Fibroblast of mammary gland (primary cell): ENCODE measurements around the gene PGLYRP3.
A peak's percentile ranks its signal among the peaks of the same experiment; 100 is the strongest.
"Not testable (repeated sequence)": the region's sequence is repeated elsewhere in the genome, so short reads cannot be mapped to it uniquely, and the experiment has no call there.

Experiments used
- DNase-seq: peaks from one replicate; pipeline ENCODE4 v3.0.0-alpha.2; 2010; ENCODE audit warnings: low read depth
- H3K4me3 ChIP-seq: 2 replicates; pipeline ENCODE4 v1.5.1; 2011; ENCODE audit warnings: low read depth, mild to moderate bottlenecking, low read length, moderate library complexity; ENCODE audit not compliant: control insufficient read depth
- CTCF ChIP-seq: conservative IDR thresholded peaks from 2 replicates; pipeline ENCODE4 v1.5.1; 2011; ENCODE audit warnings: low read depth, low read length, inconsistent platforms; ENCODE audit not compliant: control insufficient read depth, insufficient read depth

PGLYRP3 gene

GRCh38 chr1:153353226-153353947, 40.6 kb upstream of the PGLYRP3 start:
- no peak overlapping the region for H3K4me3 ChIP-seq
- peak; percentile 3 for DNase-seq
- TF ChIP-seq CTCF = peak; percentile 33

- DNase-seq = peak; percentile 71
- peak; percentile 94 for TF ChIP-seq CTCF
- no peak overlapping the region for H3K4me3 ChIP-seq
These were observed 39.8 kb upstream of the PGLYRP3 start for GRCh38 chr1:153352523-153352922.

- DNase-seq = no peak
- no peak overlapping the region for H3K4me3 ChIP-seq
- no peak for TF ChIP-seq CTCF
These were observed 37.7 kb upstream of the PGLYRP3 start for GRCh38 chr1:153350321-153350957.

GRCh38 chr1:153349363-153350320, 36.9 kb upstream of the PGLYRP3 start:
- H3K4me3 ChIP-seq = no peak overlapping the region
- DNase-seq = no peak
- TF ChIP-seq CTCF = no peak

GRCh38 chr1:153348511-153349362, 36.0 kb upstream of the PGLYRP3 start, which contains the start of gene PGLYRP4:
TSS of gene PGLYRP4 (minus strand) at chr1:153348841. CDS start at chr1:153347932, 909 bp downstream.
- H3K4me3 ChIP-seq = no peak within 1 kb of the TSS
- TF ChIP-seq CTCF = no peak
- DNase-seq = no peak

- TF ChIP-seq CTCF = no peak
- no peak for DNase-seq
- no peak overlapping the region for H3K4me3 ChIP-seq
These were observed 35.1 kb upstream of the PGLYRP3 start for GRCh38 chr1:153347856-153348255.

- not testable (repeated sequence) for DNase-seq
These were observed 34.3 kb upstream of the PGLYRP3 start for GRCh38 chr1:153347049-153347448.

More at GRCh38 chr1:153347049-153347448, 34.3 kb upstream of the PGLYRP3 start:
- H3K4me3 ChIP-seq = not testable (repeated sequence)
